MM.1S (cell line): Measurements from ENCODE around the gene FOXK2.

Experiments
- DNase-seq: peaks from one replicate; pipeline ENCODE4 v3.0.0-alpha.2; 2015
- H2AFZ ChIP-seq: fragments of 300-600 bp; sonication (generic); 2 replicates; pipeline ENCODE4 v1.6.0; 2016; ENCODE audit warnings: antibody characterized with exemption, low read length
- H3F3A ChIP-seq: fragments of 300-600 bp; sonication (generic); 2 replicates; pipeline ENCODE4 v1.6.1; 2016; ENCODE audit warnings: mild to moderate bottlenecking, antibody characterized with exemption, low read length, moderate library complexity, mixed read lengths; ENCODE audit not compliant: insufficient read depth
- H3K27ac ChIP-seq: fragments of 300-600 bp; sonication (generic); 2 replicates; pipeline ENCODE4 v1.5.1; 2016; ENCODE audit warnings: mild to moderate bottlenecking, low read length
- H3K27me3 ChIP-seq: fragments of 300-600 bp; sonication (generic); replicated peaks from 2 replicates; pipeline ENCODE4 v1.6.0; 2016; ENCODE audit warnings: low read length; ENCODE audit not compliant: insufficient read depth
- H3K36me3 ChIP-seq: fragments of 300-600 bp; sonication (generic); replicated peaks from 2 replicates; pipeline ENCODE4 v1.6.1; 2016; ENCODE audit warnings: mild to moderate bottlenecking, low read length, mixed read lengths; ENCODE audit not compliant: insufficient read depth
- H3K4me1 ChIP-seq: fragments of 300-600 bp; sonication (generic); 2 replicates; pipeline ENCODE4 v1.6.1; 2016; ENCODE audit warnings: low read length, mixed read lengths
- H3K4me2 ChIP-seq: fragments of 300-600 bp; sonication (generic); 2 replicates; pipeline ENCODE4 v1.6.0; 2016; ENCODE audit warnings: low read depth, low read length
- H3K4me3 ChIP-seq: fragments of 300-600 bp; sonication (generic); 2 replicates; pipeline ENCODE4 v1.5.1; 2016; ENCODE audit warnings: low read length, mixed read lengths
- H3K79me2 ChIP-seq: fragments of 300-600 bp; sonication (generic); 2 replicates; pipeline ENCODE4 v1.6.1; 2016; ENCODE audit warnings: mixed run types, low read length, mixed read lengths
- H3K9ac ChIP-seq: fragments of 300-600 bp; sonication (generic); 2 replicates; pipeline ENCODE4 v1.6.1; 2016; ENCODE audit warnings: low read length, mixed read lengths
- H3K9me2 ChIP-seq: fragments of 300-600 bp; sonication (generic); replicated peaks from 2 replicates; pipeline ENCODE4 v1.6.1; 2016; ENCODE audit warnings: mild to moderate bottlenecking, low read length, mixed read lengths; ENCODE audit not compliant: insufficient read depth
- H3K9me3 ChIP-seq: fragments of 300-600 bp; sonication (generic); replicated peaks from 2 replicates; pipeline ENCODE4 v1.6.1; 2016; ENCODE audit warnings: mild to moderate bottlenecking, low read length, mixed read lengths; ENCODE audit not compliant: insufficient read depth
- H4K20me1 ChIP-seq: fragments of 300-600 bp; sonication (generic); 2 replicates; pipeline ENCODE4 v1.6.1; 2016; ENCODE audit warnings: mild to moderate bottlenecking, low read length, moderate library complexity, mixed read lengths; ENCODE audit not compliant: insufficient read depth
- CTCF ChIP-seq: fragments of 300-600 bp; sonication (generic); IDR thresholded peaks from 2 replicates; pipeline ENCODE4 v1.5.1; 2016; ENCODE audit warnings: antibody characterized with exemption, low read length, mixed read lengths
- EZH2 ChIP-seq: fragments of 300-600 bp; sonication (generic); optimal IDR thresholded peaks from 2 replicates; pipeline ENCODE3; 2017; ENCODE audit warnings: low read depth, mild to moderate bottlenecking, antibody characterized with exemption, low read length, mixed read lengths
- EZH2phosphoT487 ChIP-seq: fragments of 300-600 bp; sonication (generic); IDR thresholded peaks from 2 replicates; pipeline ENCODE4 v1.6.1; 2018; ENCODE audit warnings: antibody characterized with exemption, low read length

The FOXK2 gene

GRCh38 chr17:82639628-82640027 lies 120.1 kb downstream of the FOXK2 start:
- Histone ChIP-seq H3K27ac (no peak overlapping the region), H3K4me3 (no peak overlapping the region), H3K79me2 (peaks cover 94% of the 10 kb centered on the region), H3K4me2 (no peak overlapping the region), H3F3A (no peaks in the 10 kb centered on the region), H3K9me3 (no peaks in the 10 kb centered on the region), H3K9me2 (no peaks in the 10 kb centered on the region), H3K36me3 (no peaks in the 10 kb centered on the region), H3K4me1 (no peaks in the 10 kb centered on the region), H3K27me3 (no peaks in the 10 kb centered on the region), H4K20me1 (no peaks in the 10 kb centered on the region), H2AFZ (no peak overlapping the region), H3K9ac (no peak overlapping the region)
- no peak for DNase-seq
- no peak for TF ChIP-seq CTCF
- no peak for TF ChIP-seq EZH2
- TF ChIP-seq EZH2phosphoT487, result no peak

GRCh38 chr17:82640036-82640435 lies 120.5 kb downstream of the FOXK2 start:
- H3K79me2 ChIP-seq, result peaks cover 94% of the 10 kb centered on the region

GRCh38 chr17:82642022-82642421 lies 122.5 kb downstream of the FOXK2 start:
- H3K4me1 ChIP-seq, result no peaks in the 10 kb centered on the region
- peaks cover 97% of the 10 kb centered on the region for H3K79me2 ChIP-seq
- H3K36me3 ChIP-seq, result no peaks in the 10 kb centered on the region
- no peak overlapping the region for H3K4me2 ChIP-seq
- H3K27me3 ChIP-seq, result no peaks in the 10 kb centered on the region
- no peak overlapping the region for H3K27ac ChIP-seq
- no peak for TF ChIP-seq EZH2phosphoT487
- TF ChIP-seq EZH2, result no peak
- TF ChIP-seq CTCF, result no peak
- peaks cover under 1% of the 10 kb centered on the region; the same call in 1 of the 2 replicates for H4K20me1 ChIP-seq
- no peak overlapping the region for H2AFZ ChIP-seq
- H3K9me3 ChIP-seq, result no peaks in the 10 kb centered on the region
- H3K9ac ChIP-seq, result no peak overlapping the region
- H3K9me2 ChIP-seq, result no peaks in the 10 kb centered on the region
- H3K4me3 ChIP-seq, result no peak overlapping the region
- no peak for DNase-seq
- H3F3A ChIP-seq, result no peaks in the 10 kb centered on the region

More at GRCh38 chr17:82640036-82640435, 120.5 kb downstream of the FOXK2 start:
- H3K4me2 ChIP-seq, result no peak overlapping the region
- no peaks in the 10 kb centered on the region for H3K36me3 ChIP-seq
- H2AFZ ChIP-seq, result no peak overlapping the region
- H3K27ac ChIP-seq, result no peak overlapping the region
- H3K4me1 ChIP-seq, result no peaks in the 10 kb centered on the region
- TF ChIP-seq EZH2phosphoT487 (no peak), CTCF (no peak), EZH2 (no peak)
- H3K27me3 ChIP-seq, result no peaks in the 10 kb centered on the region
- H3K9ac ChIP-seq, result no peak overlapping the region
- H3K9me3 ChIP-seq, result no peaks in the 10 kb centered on the region
- no peaks in the 10 kb centered on the region for H4K20me1 ChIP-seq
- no peaks in the 10 kb centered on the region for H3F3A ChIP-seq
- H3K4me3 ChIP-seq, result no peak overlapping the region
- no peak for DNase-seq
- H3K9me2 ChIP-seq, result no peaks in the 10 kb centered on the region
